ENCODE data around the gene ACSM2A. TPM values are rescaled to one million over a fixed set of nuclear protein-coding genes. Genes with fewer than 3 reads are reported as not detected.

ACSM2A gene
- total RNA-seq: not detected in 2 replicates

GRCh38 chr16:20451364-20451763 is at the start of gene ACSM2A:
TSS of gene ACSM2A (plus strand) at chr16:20451521. CDS start at chr16:20460115, 8,594 bp downstream.

GRCh38 chr16:20404637-20405036 is 46.7 kb upstream of the ACSM2A start, which contains the start of gene PDILT:
TSS of gene PDILT (minus strand) at chr16:20404737. CDS start at chr16:20399300, 5,437 bp downstream.

GRCh38 chr16:20409398-20410120 is 41.8 kb upstream of the ACSM2A start, which contains the start of gene ACSM5:
TSS of gene ACSM5 (plus strand) at chr16:20409534. CDS start at chr16:20411485, 1,951 bp downstream.

Other genes with a start within 250 kb of the ACSM2A start
- not detected in 2 replicates for gene GP2, start 124.0 kb upstream of the ACSM2A start, total RNA-seq
- not detected in 2 replicates for gene UMOD, start 98.8 kb upstream of the ACSM2A start, total RNA-seq
- not detected in 2 replicates for gene PDILT, start 46.8 kb upstream of the ACSM2A start, total RNA-seq
- gene ACSM5, start 42.0 kb upstream of the ACSM2A start, total RNA-seq: not detected in 2 replicates
- under 0.01 TPM in 1 of 2 replicates, not detected in the other for gene ACSM2B, start 124.8 kb downstream of the ACSM2A start, total RNA-seq
- gene ACSM1, start 246.2 kb downstream of the ACSM2A start, total RNA-seq: not detected in 2 replicates